GM12878 (cell line): ENCODE measurements around the gene TOMT. TPM values are rescaled to one million over a fixed set of nuclear protein-coding genes. Genes with fewer than 3 reads are reported as not detected.

Experiments used
- ATAC-seq: fragments of 200-7000 bp; cut with Tn5 transposase; 3 replicates; pipeline ENCODE4 v1.9.1; 2020; ENCODE audit warnings: mild to moderate bottlenecking, moderate library complexity
- BruUV-seq: library from RNA; stranded (reverse); fragments of 400-500 nt; replicated peaks from 2 replicates; lab custom pipeline; 2021; lab: Mats Ljungman, UMichigan
- CTCF ChIA-PET: fragments of 300-600 bp; sonication (Branson Sonifier 250); formaldehyde crosslinking; extraction: SDS; loops from one replicate; lab custom pipeline; 2021; ENCODE audit warnings: inconsistent platforms; lab: Yijun Ruan, JAX
- POLR2A ChIA-PET: fragments of 350-600 bp; formaldehyde crosslinking; extraction: SDS; loops from one replicate; lab custom pipeline; 2021; ENCODE audit warnings: inconsistent platforms; lab: Charles Lee
- RAD21 ChIA-PET: fragments of 300-600 bp; sonication (Branson Sonifier 250); formaldehyde crosslinking; loops from one replicate; lab custom pipeline; 2023; ENCODE audit warnings: antibody characterized with exemption; ENCODE audit not compliant: unreplicated experiment; lab: Charles Lee
- SMC1A ChIA-PET: fragments of 300-600 bp; sonication (Branson Sonifier 250); formaldehyde crosslinking; loops from one replicate; lab custom pipeline; 2023; ENCODE audit not compliant: unreplicated experiment, uncharacterized antibody; lab: Charles Lee
- DNase-seq: peaks from one replicate; pipeline ENCODE4 v3.0.0-alpha.2; 2011; ENCODE audit warnings: low read depth, low spot score
- FAIRE-seq: peaks from 3 replicates; lab custom pipeline; 2011; peaks lifted over from hg19 to GRCh38; lab: Jason Lieb, UNC
- H2AFZ ChIP-seq: 2 replicates; pipeline ENCODE4 v1.6.0; 2011; ENCODE audit warnings: low read depth, low read length, control low read depth; ENCODE audit not compliant: control insufficient read depth
- H3K27ac ChIP-seq: 2 replicates; pipeline ENCODE4 v1.5.1; 2011; ENCODE audit warnings: control low read depth; ENCODE audit not compliant: control insufficient read depth, insufficient read depth
- H3K27me3 ChIP-seq, 2 experiments: replicated peaks in 1 of 2; 2 replicates each; pipeline versions ENCODE4 v1.6.0 to v1.6.1; 2011; ENCODE audit warnings: low read length in 1 of 2; ENCODE audit not compliant: control insufficient read depth in 2 of 2, insufficient read depth in 2 of 2
- H3K36me3 ChIP-seq, 2 experiments: 2 replicates each; pipeline ENCODE4 v1.5.1; 2011; ENCODE audit warnings: low read length in 1 of 2; ENCODE audit not compliant: control insufficient read depth in 2 of 2, insufficient read depth in 2 of 2
- H3K4me1 ChIP-seq: 2 replicates; pipeline ENCODE4 v1.6.1; 2011; ENCODE audit warnings: mild to moderate bottlenecking, low read length, moderate library complexity, mixed read lengths; ENCODE audit not compliant: control insufficient read depth, insufficient read depth
- H3K4me2 ChIP-seq: 2 replicates; pipeline ENCODE4 v1.6.0; 2011; ENCODE audit warnings: control low read depth; ENCODE audit not compliant: control insufficient read depth, insufficient read depth
- H3K4me3 ChIP-seq: fragments of 200-600 bp; sonication (generic); 2 replicates; pipeline ENCODE4 v1.5.1; 2016
- H3K79me2 ChIP-seq: 2 replicates; pipeline ENCODE4 v1.6.0; 2011; ENCODE audit warnings: low read length; ENCODE audit not compliant: control insufficient read depth, insufficient read depth
- H3K9ac ChIP-seq: 2 replicates; pipeline ENCODE4 v1.8.0; 2011; ENCODE audit warnings: low read length, control low read depth, mixed read lengths; ENCODE audit not compliant: control insufficient read depth, insufficient read depth
- H3K9me3 ChIP-seq: replicated peaks from 3 replicates; pipeline ENCODE4 v1.5.1; 2011; ENCODE audit warnings: mild to moderate bottlenecking, low read length; ENCODE audit not compliant: control insufficient read depth, insufficient read depth
- H4K20me1 ChIP-seq: 2 replicates; pipeline ENCODE4 v1.6.0; 2011; ENCODE audit not compliant: control insufficient read depth, insufficient read depth
- ASH2L ChIP-seq: fragments of 300-600, 200-600 bp; sonication (generic); IDR thresholded peaks from 2 replicates; pipeline ENCODE4 v1.6.1; 2017; ENCODE audit warnings: low read depth, mild to moderate bottlenecking, borderline replicate concordance
- BACH1 ChIP-seq: fragments of 450-650 bp; IDR thresholded peaks from 2 replicates; pipeline ENCODE4 v1.6.1; 2017; ENCODE audit warnings: mild to moderate bottlenecking, borderline replicate concordance
- LARP7 ChIP-seq: fragments of 450-650 bp; IDR thresholded peaks from 2 replicates; pipeline ENCODE4 v1.6.1; 2017; ENCODE audit warnings: mild to moderate bottlenecking
- MEF2A ChIP-seq: IDR thresholded peaks from 2 replicates; pipeline ENCODE4 v1.6.1; 2011; ENCODE audit warnings: low read depth, mild to moderate bottlenecking, low read length, moderate library complexity; ENCODE audit not compliant: insufficient read depth
- MLLT1 ChIP-seq: fragments of 450-650 bp; IDR thresholded peaks from 2 replicates; pipeline ENCODE4 v1.6.1; 2016; ENCODE audit warnings: mild to moderate bottlenecking
- NFYB ChIP-seq: IDR thresholded peaks from 2 replicates; pipeline ENCODE4 v1.6.1; 2011; ENCODE audit warnings: low read depth, mild to moderate bottlenecking, low read length, improper control_type of control experiment, moderate library complexity; ENCODE audit not compliant: insufficient read depth
- NKRF ChIP-seq: fragments of 450-650 bp; conservative IDR thresholded peaks from 2 replicates; pipeline ENCODE4 v1.6.1; 2017; ENCODE audit warnings: mild to moderate bottlenecking, moderate library complexity
- NR2F1 ChIP-seq: fragments of 450-650 bp; conservative IDR thresholded peaks from 2 replicates; pipeline ENCODE4 v1.6.1; 2017; ENCODE audit warnings: mild to moderate bottlenecking
- WGBS: methylation state at CpG from one replicate; pipeline ENCODE4 v1.1.6; 2016; ENCODE audit warnings: low lambda C conversion rate; ENCODE audit not compliant: insufficient replicate concordance, insufficient coverage; ENCODE audit errors: missing lambda C conversion rate; 5-methylcytosine and 5-hydroxymethylcytosine counted together
- in situ Hi-C: fragments of 300-500 bp; cut with MboI; formaldehyde crosslinking; loops from 9 replicates; pipeline ENCODE4 v1.14.3; 2018; ENCODE audit warnings: mixed read lengths
- intact Hi-C: fragments of 100-400 bp; cut with micrococcal nuclease; formaldehyde crosslinking; loops from one replicate; pipeline ENCODE4 v1.14.2; 2022; ENCODE audit not compliant: unreplicated experiment
- polyA plus RNA-seq, 11 experiments: library from polyadenylated mRNA; depleted of rRNA in 4 of 11; unstranded in 6 of 11; stranded (reverse) in 5 of 11; fragments of >200 nt; fragmentation: Nextera tagmentation in 4 of 11; fragmentation: Illumina TruSeq in 1 of 11; extraction: Ambion mirVana in 4 of 11; extraction: Trizol in 1 of 11; gene quantifications; 1 replicate in 1 of 11; 2 replicates in 10 of 11; pipeline versions ENCODE4 v1.2.1 to v1.2.3, GENCODE V29; 2011 to 2016; ENCODE audit warnings: inconsistent platforms in 2 of 11, missing spikeins in 2 of 11, low read depth in 1 of 11
- total RNA-seq, 4 experiments: library from RNA; depleted of rRNA in 3 of 4; stranded (reverse); fragments of >200 nt in 3 of 4; fragmentation: Illumina TruSeq in 1 of 4; extraction: Trizol in 1 of 4; gene quantifications; 2 replicates each; pipeline versions ENCODE4 v1.2.1 to v1.2.3, GENCODE V29; 2013 to 2021

TOMT gene
- total and polyA plus RNA-seq, 10 of the 15 experiments (the other 5 are each of a cell fraction or from before 2014, with no cell fraction given): not detected

GRCh38 chr11:72103754-72104167 lies 2.0 kb upstream of the TOMT start (continued):
- TF ChIP-seq MLLT1 (peak; percentile 94), ASH2L (no peak), MEF2A (no peak), NR2F1 (no peak)

GRCh38 chr11:72111300-72112142 lies 5.8 kb downstream of the TOMT start:
- DNase-seq (no peak), FAIRE-seq (peak; percentile 23), ATAC-seq (peak; percentile 24)
- TSS peak; percentile 93 for BruUV-seq
- ChIA-PET RAD21 (interaction anchor here (1.0 to 2.1 kb wide), 3 partner anchors 72 to 319 kb away, joined by 6 to 7 read pairs (median 7); partner anchors contain the start of genes RNF121 and XNDC1N), POLR2A (interaction anchor here (0.5 to 3.3 kb wide), 9 partner anchors 9 to 1962 kb away, joined by 3 to 11 read pairs (median 6); no protein-coding TSS in a partner anchor), SMC1A (interaction anchor here (1.0 to 1.9 kb wide), 11 partner anchors 9 to 320 kb away, joined by 3 to 10 read pairs (median 4); partner anchors contain the start of genes LAMTOR1, RNF121 and XNDC1N), CTCF (interaction anchor here (0.9 to 2.9 kb wide), 7 partner anchors 20 to 320 kb away, joined by 3 to 12 read pairs (median 5); no protein-coding TSS in a partner anchor)
- Histone ChIP-seq H3K27ac (peak overlapping the region; percentile 99), H2AFZ (peak overlapping the region; percentile 5; the same call in 1 of the 2 replicates), H3K9me3 (no peaks in the 10 kb centered on the region), H4K20me1 (no peaks in the 10 kb centered on the region), H3K27me3 (no peaks in the 10 kb centered on the region), H3K4me1 (peaks cover 7% of the 10 kb centered on the region), H3K9ac (peak overlapping the region; percentile 92), H3K4me2 (peak overlapping the region; percentile 91), H3K36me3 (peaks cover 0 to 2% of the 10 kb centered on the region in 2 experiments; a peak in 2 of 4 replicates), H3K79me2 (peaks cover 5% of the 10 kb centered on the region), H3K4me3 (peak overlapping the region; percentile 62)
- 0% methylated on average over 10 of the region's 10 CpGs for WGBS
- in situ Hi-C loops: no loop called here
- peak; percentile 60; the same call in 1 of the 2 replicates for TF ChIP-seq NKRF
- no peak for TF ChIP-seq NFYB
- 0 out of 2 replicates have a peak, but pooled peaks have one; percentile 16 for TF ChIP-seq LARP7
- TF ChIP-seq BACH1: no peak
- peak; percentile 83 for TF ChIP-seq MLLT1
- TF ChIP-seq, all 136 proteins: peak for 3
- intact Hi-C loops: loop anchor here (1.0 kb wide), 2 partner anchors 112 to 183 kb away; partner anchors contain the start of gene XNDC1N
